Measurements from ENCODE around the gene UNC5C.

- TF ChIP-seq EZH2 (IDR thresholded peaks at IDR 0.05; ENCODE audit: low read depth, low read length, severe bottlenecking) (no peak), MAX (IDR thresholded peaks at IDR 0.05) (no peak)
- TF ChIP-seq, protein P1, sequence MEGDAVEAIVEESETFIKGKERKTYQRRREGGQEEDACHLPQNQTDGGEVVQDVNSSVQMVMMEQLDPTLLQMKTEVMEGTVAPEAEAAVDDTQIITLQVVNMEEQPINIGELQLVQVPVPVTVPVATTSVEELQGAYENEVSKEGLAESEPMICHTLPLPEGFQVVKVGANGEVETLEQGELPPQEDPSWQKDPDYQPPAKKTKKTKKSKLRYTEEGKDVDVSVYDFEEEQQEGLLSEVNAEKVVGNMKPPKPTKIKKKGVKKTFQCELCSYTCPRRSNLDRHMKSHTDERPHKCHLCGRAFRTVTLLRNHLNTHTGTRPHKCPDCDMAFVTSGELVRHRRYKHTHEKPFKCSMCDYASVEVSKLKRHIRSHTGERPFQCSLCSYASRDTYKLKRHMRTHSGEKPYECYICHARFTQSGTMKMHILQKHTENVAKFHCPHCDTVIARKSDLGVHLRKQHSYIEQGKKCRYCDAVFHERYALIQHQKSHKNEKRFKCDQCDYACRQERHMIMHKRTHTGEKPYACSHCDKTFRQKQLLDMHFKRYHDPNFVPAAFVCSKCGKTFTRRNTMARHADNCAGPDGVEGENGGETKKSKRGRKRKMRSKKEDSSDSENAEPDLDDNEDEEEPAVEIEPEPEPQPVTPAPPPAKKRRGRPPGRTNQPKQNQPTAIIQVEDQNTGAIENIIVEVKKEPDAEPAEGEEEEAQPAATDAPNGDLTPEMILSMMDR (IDR thresholded peaks at IDR 0.05; ENCODE audit: control extremely low read depth in 1 of 3, insufficient read depth in 1 of 3, low read depth in 1 of 3, low read length in 3 of 3) = no peak
- TF ChIP-seq, protein P2, sequence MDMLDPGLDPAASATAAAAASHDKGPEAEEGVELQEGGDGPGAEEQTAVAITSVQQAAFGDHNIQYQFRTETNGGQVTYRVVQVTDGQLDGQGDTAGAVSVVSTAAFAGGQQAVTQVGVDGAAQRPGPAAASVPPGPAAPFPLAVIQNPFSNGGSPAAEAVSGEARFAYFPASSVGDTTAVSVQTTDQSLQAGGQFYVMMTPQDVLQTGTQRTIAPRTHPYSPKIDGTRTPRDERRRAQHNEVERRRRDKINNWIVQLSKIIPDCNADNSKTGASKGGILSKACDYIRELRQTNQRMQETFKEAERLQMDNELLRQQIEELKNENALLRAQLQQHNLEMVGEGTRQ (IDR thresholded peaks at IDR 0.05; ENCODE audit: low read length) = no peak
Observed at GRCh38 chr4:95290702-95291101, 258.1 kb downstream of the UNC5C start.
